ACC112 (cell line): ENCODE results near the gene AP3D1.

Source experiments
- H2AFZ ChIP-seq: fragments of 200-600 bp; sonication (generic); one replicate; pipeline ENCODE4 v1.6.0; 2017; ENCODE audit warnings: antibody characterized with exemption, low read length; ENCODE audit not compliant: unreplicated experiment
- H3K27ac ChIP-seq: fragments of 200-600 bp; sonication (generic); 2 replicates; pipeline ENCODE4 v1.5.1; 2014; ENCODE audit warnings: low read depth, mild to moderate bottlenecking, antibody characterized with exemption, low read length, moderate library complexity
- H3K27me3 ChIP-seq: fragments of 200-600 bp; sonication (generic); 2 replicates; pipeline ENCODE4 v1.6.1; 2014; ENCODE audit warnings: mild to moderate bottlenecking, antibody characterized with exemption, low read length, moderate library complexity, mixed read lengths; ENCODE audit not compliant: insufficient read depth
- H3K36me3 ChIP-seq: fragments of 200-600 bp; sonication (generic); 2 replicates; pipeline ENCODE4 v1.6.1; 2016; ENCODE audit warnings: mild to moderate bottlenecking, antibody characterized with exemption, low read length, moderate library complexity, mixed read lengths; ENCODE audit not compliant: insufficient read depth
- H3K4me1 ChIP-seq: fragments of 200-600 bp; sonication (generic); one replicate; pipeline ENCODE4 v1.6.1; 2016; ENCODE audit warnings: low read length, mixed read lengths; ENCODE audit not compliant: insufficient read depth, unreplicated experiment, control insufficient read depth
- H3K4me3 ChIP-seq: fragments of 200-600 bp; sonication (generic); 2 replicates; pipeline ENCODE4 v1.5.1; 2014; ENCODE audit warnings: mild to moderate bottlenecking, low read depth, low read length
- H3K79me2 ChIP-seq: fragments of 200-600 bp; sonication (generic); one replicate; pipeline ENCODE4 v1.6.0; 2016; ENCODE audit warnings: low read length; ENCODE audit not compliant: control insufficient read depth, unreplicated experiment, insufficient read depth

AP3D1 gene

DNA sequence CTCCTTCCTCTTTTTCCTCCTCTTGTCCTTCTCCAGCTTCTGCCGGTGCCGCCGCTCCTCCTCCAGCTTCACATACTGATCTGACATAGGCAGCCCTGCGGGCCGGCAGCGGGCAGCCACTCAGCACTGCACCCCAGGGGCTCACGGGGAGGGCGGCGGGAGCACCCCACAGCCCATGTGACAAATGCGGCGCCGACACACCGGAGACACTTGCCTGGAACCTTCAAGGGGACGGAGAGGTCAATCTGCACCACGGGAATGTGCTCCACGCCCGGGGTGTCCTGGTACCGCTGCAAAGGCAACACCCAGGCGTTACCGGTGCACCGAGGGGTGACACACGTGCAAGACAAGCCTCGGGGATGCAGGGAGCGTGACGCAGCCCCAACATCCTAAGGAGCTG is 36.0 kb downstream of the AP3D1 start:
- Histone ChIP-seq H3K27ac (no peak overlapping the region), H3K36me3 (peaks cover 2% of the 10 kb centered on the region; the same call in 1 of the 2 replicates), H3K79me2 (no peaks in the 10 kb centered on the region), H3K4me3 (no peak overlapping the region), H3K27me3 (no peaks in the 10 kb centered on the region), H2AFZ (no peak overlapping the region), H3K4me1 (peaks cover 15% of the 10 kb centered on the region)

DNA sequence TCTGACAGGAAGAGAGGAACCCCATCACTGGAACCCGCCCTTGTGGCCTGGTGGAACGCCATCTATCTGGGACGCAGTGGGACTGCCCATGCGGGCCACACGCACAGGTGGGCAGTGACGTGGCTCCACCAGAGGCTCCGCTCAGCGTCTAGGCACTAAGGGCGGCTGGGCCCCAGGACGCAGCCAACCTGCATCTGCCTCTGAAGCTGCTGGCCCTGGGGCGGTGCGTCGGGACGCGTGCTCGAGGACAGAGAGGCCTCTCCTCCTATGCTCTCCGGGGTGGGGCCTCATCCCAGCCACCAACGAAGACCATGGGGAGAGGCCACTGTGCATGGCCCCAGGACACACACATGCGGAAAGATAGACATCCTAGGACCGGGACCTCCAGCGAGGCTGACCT is 36.5 kb downstream of the AP3D1 start:
- H3K36me3 ChIP-seq = peaks cover 2% of the 10 kb centered on the region; the same call in 1 of the 2 replicates
- H3K27me3 ChIP-seq = no peaks in the 10 kb centered on the region
- H3K4me1 ChIP-seq = peaks cover 15% of the 10 kb centered on the region
- H3K79me2 ChIP-seq = no peaks in the 10 kb centered on the region
- H3K4me3 ChIP-seq = no peak overlapping the region
- H2AFZ ChIP-seq = no peak overlapping the region
- no peak overlapping the region for H3K27ac ChIP-seq

- H3K79me2 ChIP-seq = no peaks in the 10 kb centered on the region
- H2AFZ ChIP-seq = no peak overlapping the region
- peaks cover 15% of the 10 kb centered on the region for H3K4me1 ChIP-seq
- H3K36me3 ChIP-seq = peaks cover 2% of the 10 kb centered on the region; the same call in 1 of the 2 replicates
- H3K27ac ChIP-seq = peak overlapping the region; percentile 51
- no peaks in the 10 kb centered on the region for H3K27me3 ChIP-seq
- H3K4me3 ChIP-seq = no peak overlapping the region
Observed at GRCh38 chr19:2114218-2114617, 37.1 kb downstream of the AP3D1 start.

GRCh38 chr19:2113439-2114211 is 37.7 kb downstream of the AP3D1 start:
- Histone ChIP-seq H3K4me3 (no peak overlapping the region), H2AFZ (no peak overlapping the region), H3K27ac (peak overlapping the region; percentile 51), H3K79me2 (no peaks in the 10 kb centered on the region), H3K4me1 (peaks cover 15% of the 10 kb centered on the region), H3K36me3 (peaks cover 2% of the 10 kb centered on the region; the same call in 1 of the 2 replicates), H3K27me3 (no peaks in the 10 kb centered on the region)

- no peak overlapping the region for H3K27ac ChIP-seq
- H3K79me2 ChIP-seq = no peaks in the 10 kb centered on the region
- H3K4me3 ChIP-seq = no peak overlapping the region
- H3K36me3 ChIP-seq = peaks cover 2% of the 10 kb centered on the region; the same call in 1 of the 2 replicates
- H3K4me1 ChIP-seq = peaks cover 15% of the 10 kb centered on the region
- no peaks in the 10 kb centered on the region for H3K27me3 ChIP-seq
- no peak overlapping the region for H2AFZ ChIP-seq
Observed at GRCh38 chr19:2112516-2113320, 38.6 kb downstream of the AP3D1 start.

DNA sequence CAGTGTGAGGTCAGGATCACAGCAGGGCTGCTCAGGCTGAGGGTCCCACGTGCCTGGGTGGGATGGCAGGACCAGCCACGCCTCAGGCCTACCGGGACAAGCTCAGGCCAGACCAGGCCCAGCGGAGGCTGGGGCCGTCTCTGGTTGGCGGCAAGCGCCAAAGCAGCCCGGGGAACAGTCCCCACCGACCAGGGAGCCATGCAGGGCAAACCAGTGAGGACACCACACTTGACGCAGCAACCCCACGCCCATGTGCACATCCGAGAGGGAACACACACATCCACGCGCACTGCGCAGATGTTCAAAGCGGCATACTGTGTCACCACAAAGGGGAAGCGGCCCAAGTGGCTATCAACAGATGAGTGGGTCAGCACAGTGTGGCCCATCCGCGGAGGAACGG is 39.5 kb downstream of the AP3D1 start:
- no peak overlapping the region for H2AFZ ChIP-seq
- peaks cover 2% of the 10 kb centered on the region; the same call in 1 of the 2 replicates for H3K36me3 ChIP-seq
- peaks cover 15% of the 10 kb centered on the region for H3K4me1 ChIP-seq
- H3K4me3 ChIP-seq = no peak overlapping the region
- H3K79me2 ChIP-seq = no peaks in the 10 kb centered on the region
- no peak overlapping the region for H3K27ac ChIP-seq
- H3K27me3 ChIP-seq = no peaks in the 10 kb centered on the region

- Histone ChIP-seq H3K4me3 (no peak overlapping the region), H3K27me3 (no peaks in the 10 kb centered on the region), H2AFZ (no peak overlapping the region), H3K4me1 (peaks cover 15% of the 10 kb centered on the region), H3K79me2 (no peaks in the 10 kb centered on the region), H3K27ac (no peak overlapping the region), H3K36me3 (peaks cover 6% of the 10 kb centered on the region)
Observed at GRCh38 chr19:2111425-2111824, 39.9 kb downstream of the AP3D1 start.

DNA sequence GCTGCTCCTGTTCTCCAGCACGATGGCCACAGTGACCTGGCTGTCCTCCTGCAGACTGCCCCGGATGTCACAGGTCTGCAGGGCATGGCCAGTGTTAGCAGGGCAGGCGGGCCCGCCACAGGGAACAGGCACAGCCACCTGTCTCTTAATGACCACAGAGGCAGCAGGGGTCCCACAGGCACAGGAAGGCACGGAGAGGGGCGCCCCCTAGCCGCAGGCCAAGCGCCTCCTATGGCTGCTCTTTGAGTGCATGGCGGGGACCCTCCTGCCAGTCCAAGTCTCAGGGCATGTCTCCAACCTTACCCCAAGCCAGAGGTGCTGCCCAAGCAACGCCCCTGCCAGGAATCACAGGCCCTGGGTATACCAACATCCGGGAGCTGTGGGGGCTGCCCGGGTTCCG is 40.5 kb downstream of the AP3D1 start:
- H3K79me2 ChIP-seq = no peaks in the 10 kb centered on the region

DNA sequence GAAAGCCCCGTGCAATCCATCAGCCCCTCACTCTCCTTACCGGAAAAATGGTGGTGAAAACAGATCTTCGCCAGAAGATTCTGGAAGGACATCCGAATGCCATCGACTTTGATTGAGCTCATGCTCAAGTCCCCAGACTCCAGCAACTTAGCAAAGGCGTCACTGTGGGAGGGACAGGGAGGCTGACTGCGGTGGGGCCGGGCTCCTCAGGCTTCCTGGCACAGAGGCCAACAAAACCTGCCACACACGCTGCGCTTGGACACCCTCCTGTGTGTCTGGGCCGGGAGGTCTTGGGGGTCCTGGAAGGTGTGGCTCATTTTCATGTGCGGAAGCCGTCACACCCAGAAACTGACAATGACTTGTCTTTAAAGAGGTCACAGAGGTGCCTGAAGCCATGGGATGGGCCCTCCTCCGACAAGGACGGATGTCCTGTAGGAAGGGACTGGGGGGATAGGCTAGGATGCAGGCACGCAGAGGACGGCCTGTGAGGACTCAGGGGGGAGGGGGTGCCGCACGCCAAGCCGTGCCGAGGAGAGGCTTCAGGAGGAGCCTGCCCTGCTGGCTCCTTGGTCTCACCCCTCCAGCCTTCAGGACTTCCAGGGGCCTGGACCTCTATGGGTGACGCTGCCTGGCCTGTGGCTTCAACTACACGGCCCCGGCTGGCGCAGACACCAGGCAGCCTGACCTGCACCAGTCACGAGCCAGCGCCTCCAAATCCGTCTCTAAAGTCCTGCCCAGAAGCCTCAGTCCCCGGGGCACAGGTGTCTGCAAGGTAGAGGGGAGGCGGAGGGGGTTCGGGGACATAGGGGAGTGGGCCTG is 42.1 kb downstream of the AP3D1 start:
- no peak overlapping the region for H2AFZ ChIP-seq
- H3K79me2 ChIP-seq = peaks cover 6% of the 10 kb centered on the region
- no peak overlapping the region for H3K27ac ChIP-seq
- no peak overlapping the region for H3K4me3 ChIP-seq
- no peaks in the 10 kb centered on the region for H3K27me3 ChIP-seq
- peaks cover 9% of the 10 kb centered on the region for H3K4me1 ChIP-seq
- H3K36me3 ChIP-seq = peaks cover 6% of the 10 kb centered on the region

More for the DNA sequence above, 40.5 kb downstream of the AP3D1 start:
- no peak overlapping the region for H2AFZ ChIP-seq
- peaks cover 6% of the 10 kb centered on the region for H3K36me3 ChIP-seq
- peaks cover 15% of the 10 kb centered on the region for H3K4me1 ChIP-seq
- no peaks in the 10 kb centered on the region for H3K27me3 ChIP-seq
- H3K27ac ChIP-seq = no peak overlapping the region
- no peak overlapping the region for H3K4me3 ChIP-seq

GRCh38 chr19:2108251-2109016 is 42.9 kb downstream of the AP3D1 start:
- H3K36me3 ChIP-seq = peaks cover 4% of the 10 kb centered on the region
- H3K27ac ChIP-seq = no peak overlapping the region
- H3K27me3 ChIP-seq = no peaks in the 10 kb centered on the region
- no peak overlapping the region for H2AFZ ChIP-seq
- H3K4me3 ChIP-seq = no peak overlapping the region
- peaks cover 1% of the 10 kb centered on the region for H3K4me1 ChIP-seq
- H3K79me2 ChIP-seq = peaks cover 13% of the 10 kb centered on the region
